ENCODE measurements around the gene TMEM40. TPM values are rescaled to one million over a fixed set of nuclear protein-coding genes. Genes with fewer than 3 reads are reported as not detected.
"Not testable (repeated sequence)": the region's sequence is repeated elsewhere in the genome, so short reads cannot be mapped to it uniquely, and the experiment has no call there.

TMEM40 gene
- total RNA-seq, 2 donors from 2014 or later = not detected

- Mint-ChIP-seq H3K9me3 (no peaks in the 10 kb centered on the region), H3K27ac (no peak overlapping the region), H3K36me3 (no peaks in the 10 kb centered on the region)
- no peak for DNase-seq (ENCODE audit: low spot score in 2 of 2)
- ATAC-seq = no peak
Observed at GRCh38 chr3:12785096-12785495, 26.0 kb upstream of the TMEM40 start.

- ATAC-seq (peak in 1 of 2 donors; percentile 32), DNase-seq (ENCODE audit: low spot score in 2 of 2) (no peak)
- Mint-ChIP-seq H3K27ac (no peak overlapping the region), H3K9me3 (no peaks in the 10 kb centered on the region), H3K36me3 (no peaks in the 10 kb centered on the region)
Observed at GRCh38 chr3:12782172-12782815, 23.2 kb upstream of the TMEM40 start.

- H3K36me3 Mint-ChIP-seq = no peaks in the 10 kb centered on the region
- no peaks in the 10 kb centered on the region for H3K9me3 Mint-ChIP-seq
- ATAC-seq (no peak), DNase-seq (ENCODE audit: low spot score in 2 of 2) (no peak)
- no peak overlapping the region for H3K27ac Mint-ChIP-seq
Observed at GRCh38 chr3:12780751-12781150, 21.7 kb upstream of the TMEM40 start.

- ATAC-seq = no peak
Observed at GRCh38 chr3:12777171-12777570, 18.1 kb upstream of the TMEM40 start.

GRCh38 chr3:12775970-12776369, 16.9 kb upstream of the TMEM40 start:
- not testable (repeated sequence) for H3K27ac Mint-ChIP-seq; ATAC-seq; H3K36me3 Mint-ChIP-seq; DNase-seq (ENCODE audit: low spot score in 2 of 2); H3K9me3 Mint-ChIP-seq

More at GRCh38 chr3:12777171-12777570, 18.1 kb upstream of the TMEM40 start:
- H3K27ac Mint-ChIP-seq = peak overlapping the region in 1 of 2 donors; percentile 19
- no peaks in the 10 kb centered on the region for H3K36me3 Mint-ChIP-seq
- peaks cover 0 to 4% of the 10 kb centered on the region in 2 donors for H3K9me3 Mint-ChIP-seq
- no peak for DNase-seq (ENCODE audit: low spot score in 2 of 2)

- no peaks in the 10 kb centered on the region for H3K36me3 Mint-ChIP-seq
- peaks cover 0 to 4% of the 10 kb centered on the region in 2 donors for H3K9me3 Mint-ChIP-seq
- ATAC-seq = no peak
- DNase-seq (ENCODE audit: low spot score in 2 of 2) = no peak
- H3K27ac Mint-ChIP-seq = no peak overlapping the region
Observed at GRCh38 chr3:12775226-12775625, 16.2 kb upstream of the TMEM40 start.

- DNase-seq (ENCODE audit: low spot score in 2 of 2) (no peak), ATAC-seq (peak in 1 of 2 donors; percentile 70)
- Mint-ChIP-seq H3K36me3 (no peaks in the 10 kb centered on the region), H3K9me3 (peaks cover 0 to 4% of the 10 kb centered on the region in 2 donors), H3K27ac (peak overlapping the region in 1 of 2 donors; percentile 16)
Observed at GRCh38 chr3:12774619-12775018, 15.6 kb upstream of the TMEM40 start.

GRCh38 chr3:12773710-12774086, 14.6 kb upstream of the TMEM40 start:
- Mint-ChIP-seq H3K27ac (no peak overlapping the region), H3K36me3 (no peaks in the 10 kb centered on the region), H3K9me3 (peaks cover 0 to 4% of the 10 kb centered on the region in 2 donors)
- ATAC-seq (no peak), DNase-seq (ENCODE audit: low spot score in 2 of 2) (no peak)

- Mint-ChIP-seq H3K27ac (peak overlapping the region in 1 of 2 donors; percentile 12), H3K36me3 (no peaks in the 10 kb centered on the region), H3K9me3 (peaks cover 0 to 4% of the 10 kb centered on the region in 2 donors)
- DNase-seq (ENCODE audit: low spot score in 2 of 2) = no peak
- no peak for ATAC-seq
Observed at GRCh38 chr3:12773030-12773709, 14.1 kb upstream of the TMEM40 start.

- no peak for DNase-seq (ENCODE audit: low spot score in 2 of 2)
- no peak for ATAC-seq
- Mint-ChIP-seq H3K36me3 (no peaks in the 10 kb centered on the region), H3K9me3 (peaks cover 0 to 4% of the 10 kb centered on the region in 2 donors), H3K27ac (no peak overlapping the region)
Observed at GRCh38 chr3:12772462-12772861, 13.4 kb upstream of the TMEM40 start.

GRCh38 chr3:12771236-12771635, 12.2 kb upstream of the TMEM40 start:
- Mint-ChIP-seq H3K9me3 (peaks cover 0 to 4% of the 10 kb centered on the region in 2 donors), H3K27ac (peak overlapping the region in 1 of 2 donors; percentile 5), H3K36me3 (no peaks in the 10 kb centered on the region)
- ATAC-seq = no peak
- no peak for DNase-seq (ENCODE audit: low spot score in 2 of 2)

GRCh38 chr3:12769761-12770160, 10.7 kb upstream of the TMEM40 start:
- ATAC-seq (no peak), DNase-seq (ENCODE audit: low spot score in 2 of 2) (no peak)
- no peaks in the 10 kb centered on the region for H3K36me3 Mint-ChIP-seq
- H3K9me3 Mint-ChIP-seq = peaks cover 0 to 4% of the 10 kb centered on the region in 2 donors
- no peak overlapping the region for H3K27ac Mint-ChIP-seq

GRCh38 chr3:12768579-12769527, 9.8 kb upstream of the TMEM40 start:
- H3K27ac Mint-ChIP-seq = no peak overlapping the region
- ATAC-seq = no peak
- peaks cover 0 to 4% of the 10 kb centered on the region in 2 donors for H3K9me3 Mint-ChIP-seq
- no peak for DNase-seq (ENCODE audit: low spot score in 2 of 2)
- H3K36me3 Mint-ChIP-seq = no peaks in the 10 kb centered on the region

GRCh38 chr3:12766541-12766940, 7.5 kb upstream of the TMEM40 start:
- ATAC-seq = no peak

GRCh38 chr3:12764171-12764776, 5.2 kb upstream of the TMEM40 start:
- Mint-ChIP-seq H3K27ac (no peak overlapping the region), H3K9me3 (no peaks in the 10 kb centered on the region), H3K36me3 (no peaks in the 10 kb centered on the region)
- ATAC-seq = no peak
- no peak for DNase-seq (ENCODE audit: low spot score in 2 of 2)

More at GRCh38 chr3:12766541-12766940, 7.5 kb upstream of the TMEM40 start:
- Mint-ChIP-seq H3K36me3 (no peaks in the 10 kb centered on the region), H3K9me3 (no peaks in the 10 kb centered on the region), H3K27ac (no peak overlapping the region)
- DNase-seq (ENCODE audit: low spot score in 2 of 2) = no peak

- ATAC-seq = no peak
- Mint-ChIP-seq H3K9me3 (no peaks in the 10 kb centered on the region), H3K36me3 (no peaks in the 10 kb centered on the region), H3K27ac (peak overlapping the region; percentile 11 to 65)
- no peak for DNase-seq (ENCODE audit: low spot score in 2 of 2)
Observed at GRCh38 chr3:12759693-12760565, 870 bp upstream of the TMEM40 start.
